ENCODE results near the gene CYP3A7. TPM values are rescaled to one million over a fixed set of nuclear protein-coding genes. Genes with fewer than 3 reads are reported as not detected.

CYP3A7 gene
- total RNA-seq, 2 experiments from 2014 or later: not detected

GRCh38 chr7:99733003-99733402, 2.0 kb downstream of the CYP3A7 start:
- Mint-ChIP-seq H3K9me3 (no peaks in the 10 kb centered on the region), H3K4me3 (no peak overlapping the region), H3K36me3 (ENCODE audit: low read depth) (no peaks in the 10 kb centered on the region), H3K4me1 (ENCODE audit: low read depth) (no peaks in the 10 kb centered on the region), H3K27me3 (no peaks in the 10 kb centered on the region), H3K27ac (no peak overlapping the region)
- TF ChIP-seq CTCF (IDR thresholded peaks at IDR 0.05): no peak
- Histone ChIP-seq H3K36me3 (ENCODE audit: insufficient read depth, low read length) (no peaks in the 10 kb centered on the region), H3K4me1 (ENCODE audit: insufficient read depth, low read length) (no peaks in the 10 kb centered on the region), H3K4me3 (ENCODE audit: low read length) (no peak overlapping the region), H3K9me3 (ENCODE audit: control insufficient read depth in 1 of 2, insufficient read depth in 1 of 2, low read length in 2 of 2) (no peaks in the 10 kb centered on the region), H3K27ac (ENCODE audit: low read depth in 1 of 2, low read length in 2 of 2) (no peak overlapping the region), H3K27me3 (ENCODE audit: control insufficient read depth in 1 of 2, insufficient read depth in 2 of 2, low read length in 2 of 2) (no peaks in the 10 kb centered on the region)
- no peak for ATAC-seq (ENCODE audit: poor library complexity)
- no peak for DNase-seq
- ChIA-PET CTCF (no interaction called here), POLR2A (no interaction called here)
- intact Hi-C loops (cut with DNase I, micrococcal nuclease): no loop called here

DNA sequence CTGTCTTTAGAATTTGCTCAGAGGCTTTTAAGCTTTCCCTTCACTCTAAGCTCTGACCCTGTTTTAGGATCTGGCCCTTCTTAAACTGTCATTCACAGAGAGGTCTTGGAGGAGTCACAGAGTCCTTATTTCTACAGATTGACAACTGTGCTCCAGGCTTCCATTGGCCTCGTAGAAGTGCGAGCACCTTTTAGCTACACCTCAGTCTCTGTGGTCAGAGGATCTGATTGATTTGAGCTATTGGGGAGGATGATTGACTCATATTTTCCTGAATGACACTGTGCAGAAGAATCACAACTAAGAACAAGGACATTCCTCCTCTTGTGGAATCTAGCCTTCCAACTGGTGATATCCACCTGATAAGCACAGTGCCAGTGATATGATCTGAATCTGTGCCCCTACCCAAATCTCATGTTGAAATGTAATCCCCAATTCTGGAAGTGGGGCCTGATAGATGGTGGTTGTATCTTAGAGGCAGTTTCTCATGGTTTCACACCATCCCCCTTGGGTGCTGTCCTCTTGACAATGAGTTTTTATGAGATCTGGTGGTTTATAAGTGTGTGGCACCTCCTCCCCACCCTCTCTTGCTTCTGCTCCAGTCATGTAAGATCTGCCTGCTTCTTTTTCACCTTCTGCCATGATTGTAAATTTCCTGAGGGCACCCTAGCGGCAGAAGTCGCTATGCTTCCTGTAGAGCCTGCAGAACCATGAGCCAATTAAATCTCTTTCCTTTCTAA, 3.2 kb downstream of the CYP3A7 start:
- ATAC-seq (ENCODE audit: poor library complexity): no peak
- no peaks in the 10 kb centered on the region for H3K4me1 ChIP-seq (ENCODE audit: insufficient read depth, low read length)
- H3K9me3 Mint-ChIP-seq: no peaks in the 10 kb centered on the region
- no peak overlapping the region for H3K27ac Mint-ChIP-seq
- no peaks in the 10 kb centered on the region for H3K9me3 ChIP-seq (ENCODE audit: control insufficient read depth in 1 of 2, insufficient read depth in 1 of 2, low read length in 2 of 2)
- no peak for TF ChIP-seq CTCF (IDR thresholded peaks at IDR 0.05)
- ChIA-PET POLR2A (no interaction called here), CTCF (no interaction called here)
- no peaks in the 10 kb centered on the region for H3K27me3 ChIP-seq (ENCODE audit: control insufficient read depth in 1 of 2, insufficient read depth in 2 of 2, low read length in 2 of 2)
- H3K4me3 Mint-ChIP-seq: no peak overlapping the region
- H3K36me3 Mint-ChIP-seq (ENCODE audit: low read depth): no peaks in the 10 kb centered on the region
- no peaks in the 10 kb centered on the region for H3K4me1 Mint-ChIP-seq (ENCODE audit: low read depth)
- no peak for DNase-seq
- intact Hi-C loops (cut with DNase I, micrococcal nuclease): no loop called here
- no peaks in the 10 kb centered on the region for H3K27me3 Mint-ChIP-seq
- no peaks in the 10 kb centered on the region for H3K36me3 ChIP-seq (ENCODE audit: insufficient read depth, low read length)
- no peak overlapping the region for H3K4me3 ChIP-seq (ENCODE audit: low read length)
- no peak overlapping the region for H3K27ac ChIP-seq (ENCODE audit: low read depth in 1 of 2, low read length in 2 of 2)

- H3K9me3 ChIP-seq (ENCODE audit: control insufficient read depth in 1 of 2, insufficient read depth in 1 of 2, low read length in 2 of 2): no peaks in the 10 kb centered on the region
- no peaks in the 10 kb centered on the region for H3K4me1 ChIP-seq (ENCODE audit: insufficient read depth, low read length)
- H3K27ac Mint-ChIP-seq: no peak overlapping the region
- no peaks in the 10 kb centered on the region for H3K9me3 Mint-ChIP-seq
- H3K36me3 Mint-ChIP-seq (ENCODE audit: low read depth): no peaks in the 10 kb centered on the region
- intact Hi-C loops (cut with DNase I, micrococcal nuclease): no loop called here
- H3K4me3 Mint-ChIP-seq: no peak overlapping the region
- CTCF ChIA-PET: no interaction called here
- no peaks in the 10 kb centered on the region for H3K4me1 Mint-ChIP-seq (ENCODE audit: low read depth)
- H3K36me3 ChIP-seq (ENCODE audit: insufficient read depth, low read length): no peaks in the 10 kb centered on the region
- H3K4me3 ChIP-seq (ENCODE audit: low read length): no peak overlapping the region
- no peak for TF ChIP-seq CTCF (IDR thresholded peaks at IDR 0.05)
- H3K27ac ChIP-seq (ENCODE audit: low read depth in 1 of 2, low read length in 2 of 2): no peak overlapping the region
- no peaks in the 10 kb centered on the region for H3K27me3 ChIP-seq (ENCODE audit: control insufficient read depth in 1 of 2, insufficient read depth in 2 of 2, low read length in 2 of 2)
- POLR2A ChIA-PET: no interaction called here
- no peaks in the 10 kb centered on the region for H3K27me3 Mint-ChIP-seq
- DNase-seq (no peak), ATAC-seq (ENCODE audit: poor library complexity) (no peak)
These were observed 4.0 kb downstream of the CYP3A7 start for GRCh38 chr7:99730992-99731391.

Data from CD4-positive, alpha-beta T cell (primary cell).